Neural progenitor cell (in vitro differentiated cells): ENCODE results near the gene SATB2. TPM values are rescaled to one million over a fixed set of nuclear protein-coding genes. Genes with fewer than 3 reads are reported as not detected.

ENCODE experiments used
- DNase-seq: peaks from one replicate; pipeline ENCODE4 v3.0.0-alpha.2; 2016; ENCODE audit warnings: low spot score
- H2AFZ ChIP-seq: fragments of 200-600 bp; sonication (generic); replicated peaks from 2 replicates; pipeline ENCODE4 v1.6.1; 2016; ENCODE audit warnings: antibody characterized with exemption
- H3F3A ChIP-seq: fragments of 200-600 bp; sonication (generic); 2 replicates; pipeline ENCODE4 v1.6.1; 2016; ENCODE audit warnings: antibody characterized with exemption, low read depth
- H3K27ac ChIP-seq: fragments of 200-600 bp; sonication (generic); 2 replicates; pipeline ENCODE4 v1.5.1; 2016; ENCODE audit warnings: mild to moderate bottlenecking
- H3K27me3 ChIP-seq: fragments of 200-600 bp; sonication (generic); 2 replicates; pipeline ENCODE4 v1.6.1; 2016; ENCODE audit warnings: mild to moderate bottlenecking, moderate library complexity
- H3K36me3 ChIP-seq: fragments of 200-600 bp; sonication (generic); 2 replicates; pipeline ENCODE4 v1.5.1; 2016
- H3K4me1 ChIP-seq: fragments of 200-600 bp; sonication (generic); 2 replicates; pipeline ENCODE4 v1.6.1; 2016; ENCODE audit warnings: mixed run types
- H3K4me2 ChIP-seq: fragments of 200-600 bp; sonication (generic); 2 replicates; pipeline ENCODE4 v1.6.1; 2016
- H3K4me3 ChIP-seq: fragments of 200-600 bp; sonication (generic); 2 replicates; pipeline ENCODE4 v1.5.1; 2016
- H3K79me2 ChIP-seq: fragments of 200-600 bp; sonication (generic); 2 replicates; pipeline ENCODE4 v1.6.1; 2016; ENCODE audit warnings: low read depth
- H3K9ac ChIP-seq: fragments of 200-600 bp; sonication (generic); 2 replicates; pipeline ENCODE4 v1.6.1; 2016
- H3K9me3 ChIP-seq: fragments of 200-600 bp; sonication (generic); 2 replicates; pipeline ENCODE4 v1.5.1; 2016; ENCODE audit warnings: low read depth
- H4K20me1 ChIP-seq: fragments of 200-600 bp; sonication (generic); 2 replicates; pipeline ENCODE4 v1.6.1; 2016; ENCODE audit warnings: low read depth
- H3K27ac Mint-ChIP-seq: 3 replicates; pipeline ENCODE4 v1.8.0; 2021; ENCODE audit warnings: mixed read lengths
- H3K27me3 Mint-ChIP-seq: 2 replicates; pipeline ENCODE4 v1.8.0; 2022; ENCODE audit warnings: low read depth, mild to moderate bottlenecking, inconsistent platforms, moderate library complexity, mixed read lengths; ENCODE audit not compliant: insufficient read depth
- H3K36me3 Mint-ChIP-seq: 3 replicates; pipeline ENCODE4 v1.8.0; 2021; ENCODE audit warnings: mixed read lengths
- H3K4me1 Mint-ChIP-seq: 3 replicates; pipeline ENCODE4 v1.8.0; 2021; ENCODE audit warnings: mixed read lengths
- H3K4me3 Mint-ChIP-seq: 3 replicates; pipeline ENCODE4 v1.8.0; 2021; ENCODE audit warnings: mild to moderate bottlenecking, moderate library complexity, mixed read lengths
- H3K9me3 Mint-ChIP-seq: 3 replicates; pipeline ENCODE4 v1.8.0; 2020; ENCODE audit warnings: mixed read lengths
- CTCF ChIP-seq: fragments of 200-600 bp; sonication (generic); IDR thresholded peaks from 2 replicates; pipeline ENCODE4 v1.5.1; 2017; ENCODE audit warnings: antibody characterized with exemption, mild to moderate bottlenecking
- EZH2 ChIP-seq: fragments of 200-600 bp; sonication (generic); IDR thresholded peaks from 2 replicates; pipeline ENCODE4 v1.6.1; 2017; ENCODE audit warnings: antibody characterized with exemption, mild to moderate bottlenecking, moderate library complexity
- EZH2phosphoT487 ChIP-seq: fragments of 200-600 bp; sonication (generic); IDR thresholded peaks from 2 replicates; pipeline ENCODE4 v1.6.1; 2017; ENCODE audit warnings: antibody characterized with exemption
- total RNA-seq: library from RNA; depleted of rRNA; stranded (reverse); fragments of >200 nt; gene quantifications from 2 replicates; pipeline ENCODE4 v1.2.3, GENCODE V29; 2015; ENCODE audit warnings: low replicate concordance

The SATB2 gene
- total RNA-seq, 1 donor from 2014 or later: 3.7 TPM

DNA sequence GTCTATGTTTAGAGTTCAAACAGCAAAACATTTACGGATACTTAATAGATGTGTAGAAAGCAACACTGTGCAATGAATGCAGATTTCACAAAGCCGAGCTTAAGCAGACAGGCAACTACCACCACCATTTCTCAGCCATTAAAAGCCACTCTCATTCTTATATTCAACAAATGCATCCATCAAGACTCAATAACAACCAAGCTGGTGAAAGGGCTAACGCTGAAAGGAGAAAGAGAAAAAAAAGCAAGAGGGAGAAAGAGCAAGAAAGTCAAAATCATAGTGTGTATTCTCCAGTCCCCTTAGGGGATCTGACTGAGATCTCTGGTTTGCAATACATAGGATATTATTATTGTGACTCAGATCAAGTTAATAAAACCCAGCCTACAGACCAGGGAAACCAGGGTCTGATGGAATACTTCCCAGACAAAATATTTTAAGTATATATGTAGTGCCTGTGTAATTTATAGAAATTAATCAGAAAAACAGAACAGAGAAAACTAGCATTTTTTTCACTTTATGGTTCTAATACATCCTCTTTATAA lies 14.1 kb downstream of the SATB2 start:
- no peak overlapping the region for H3K4me2 ChIP-seq
- H3K9me3 Mint-ChIP-seq: no peaks in the 10 kb centered on the region
- TF ChIP-seq CTCF (no peak), EZH2phosphoT487 (no peak), EZH2 (no peak)

DNA sequence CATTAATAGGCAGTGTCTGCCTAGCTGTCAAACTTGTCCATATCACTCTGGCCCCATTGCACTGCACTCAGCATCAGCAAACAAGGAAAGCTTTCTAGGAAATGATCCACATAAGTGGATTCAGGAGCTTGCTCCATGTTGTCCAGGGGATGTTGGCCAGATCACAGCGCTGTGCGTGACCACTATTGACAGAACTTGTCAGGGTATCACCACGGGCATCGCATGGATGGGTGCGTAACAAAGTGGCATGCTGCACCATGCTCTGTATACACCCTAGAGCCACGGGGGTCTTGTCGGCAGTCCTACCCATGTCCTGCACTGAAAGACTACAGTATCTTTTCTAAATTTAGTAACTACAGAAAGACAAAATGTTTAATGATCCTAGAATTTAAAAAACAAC lies 15.6 kb downstream of the SATB2 start:
- no peak overlapping the region for H3K4me3 ChIP-seq
- no peak for TF ChIP-seq EZH2
- no peak for TF ChIP-seq CTCF
- TF ChIP-seq EZH2phosphoT487: no peak
- Mint-ChIP-seq H3K9me3 (no peaks in the 10 kb centered on the region), H3K4me3 (no peak overlapping the region), H3K27ac (no peak overlapping the region), H3K36me3 (no peaks in the 10 kb centered on the region), H3K27me3 (no peaks in the 10 kb centered on the region), H3K4me1 (peaks cover 2% of the 10 kb centered on the region)
- no peaks in the 10 kb centered on the region for H3K9me3 ChIP-seq
- peaks cover 13% of the 10 kb centered on the region for H3K4me1 ChIP-seq
- no peak overlapping the region for H3K4me2 ChIP-seq
- no peak overlapping the region for H2AFZ ChIP-seq
- no peaks in the 10 kb centered on the region for H3K36me3 ChIP-seq
- no peaks in the 10 kb centered on the region for H3K27me3 ChIP-seq
- H3K79me2 ChIP-seq: no peaks in the 10 kb centered on the region
- no peak for DNase-seq
- H4K20me1 ChIP-seq: no peaks in the 10 kb centered on the region
- no peak overlapping the region for H3K9ac ChIP-seq
- H3K27ac ChIP-seq: no peak overlapping the region
- H3F3A ChIP-seq: peaks cover 13% of the 10 kb centered on the region

More for the DNA sequence above, 14.1 kb downstream of the SATB2 start:
- no peaks in the 10 kb centered on the region for H3K79me2 ChIP-seq
- no peaks in the 10 kb centered on the region for H3K36me3 Mint-ChIP-seq
- DNase-seq: no peak
- no peak overlapping the region for H3K27ac Mint-ChIP-seq
- no peak overlapping the region for H3K9ac ChIP-seq
- no peaks in the 10 kb centered on the region for H3K36me3 ChIP-seq
- H2AFZ ChIP-seq: no peak overlapping the region
- H3K27me3 ChIP-seq: no peaks in the 10 kb centered on the region
- no peaks in the 10 kb centered on the region for H3K27me3 Mint-ChIP-seq
- H3K4me3 ChIP-seq: no peak overlapping the region
- peaks cover 2% of the 10 kb centered on the region for H3K4me1 Mint-ChIP-seq
- H3F3A ChIP-seq: peaks cover 10% of the 10 kb centered on the region
- H4K20me1 ChIP-seq: no peaks in the 10 kb centered on the region
- peaks cover 12% of the 10 kb centered on the region for H3K4me1 ChIP-seq
- H3K9me3 ChIP-seq: no peaks in the 10 kb centered on the region
- no peak overlapping the region for H3K27ac ChIP-seq
- H3K4me3 Mint-ChIP-seq: no peak overlapping the region

DNA sequence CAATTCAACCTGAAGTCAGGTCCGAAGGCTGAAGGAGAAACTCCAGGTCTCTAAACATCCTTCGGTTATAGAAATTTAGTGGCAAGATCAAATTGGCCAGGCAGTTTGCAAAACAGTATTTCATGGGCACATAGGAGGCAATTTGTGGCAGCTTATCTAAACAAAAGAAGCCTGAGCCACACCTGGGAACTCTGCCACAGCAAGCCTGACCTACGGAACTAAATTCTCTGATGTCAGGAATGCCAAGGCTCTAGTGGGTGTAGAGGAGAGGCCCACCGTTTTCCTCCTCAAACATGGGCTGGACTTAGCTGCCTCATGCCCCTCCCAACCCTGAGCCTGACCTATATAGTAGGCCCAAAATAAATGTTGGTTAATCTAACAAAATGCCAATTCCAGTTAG lies 16.0 kb downstream of the SATB2 start:
- H3K9me3 Mint-ChIP-seq: no peaks in the 10 kb centered on the region
- Histone ChIP-seq H3F3A (peaks cover 13% of the 10 kb centered on the region), H3K27ac (no peak overlapping the region), H3K36me3 (no peaks in the 10 kb centered on the region), H3K4me3 (no peak overlapping the region), H3K9me3 (no peaks in the 10 kb centered on the region), H4K20me1 (no peaks in the 10 kb centered on the region), H3K4me1 (peaks cover 13% of the 10 kb centered on the region), H3K4me2 (no peak overlapping the region), H3K79me2 (no peaks in the 10 kb centered on the region), H3K27me3 (no peaks in the 10 kb centered on the region), H2AFZ (no peak overlapping the region), H3K9ac (no peak overlapping the region)
- no peaks in the 10 kb centered on the region for H3K36me3 Mint-ChIP-seq
- DNase-seq: no peak
- TF ChIP-seq EZH2phosphoT487: no peak
- H3K27me3 Mint-ChIP-seq: no peaks in the 10 kb centered on the region
- H3K27ac Mint-ChIP-seq: no peak overlapping the region
- H3K4me3 Mint-ChIP-seq: no peak overlapping the region
- H3K4me1 Mint-ChIP-seq: peaks cover 2% of the 10 kb centered on the region

DNA sequence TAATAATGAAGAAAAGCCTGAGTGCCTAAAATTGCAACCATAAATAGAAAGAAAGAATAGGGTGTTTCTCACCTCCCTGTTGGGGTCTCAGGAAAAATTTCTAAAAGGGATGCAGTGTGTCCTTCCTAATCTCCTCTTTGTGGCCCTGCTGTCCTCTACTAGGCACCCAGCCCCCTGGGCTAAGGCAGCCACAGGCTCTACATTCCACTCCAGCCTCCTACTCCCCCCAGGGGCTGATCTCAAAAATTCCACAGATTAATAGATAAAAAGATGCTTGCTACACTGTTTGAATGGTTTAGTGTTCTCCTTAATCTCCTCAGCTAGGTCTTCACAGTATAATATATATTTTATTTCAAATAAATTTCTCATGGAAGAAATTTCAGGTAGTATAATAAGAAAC lies 17.6 kb downstream of the SATB2 start:
- Mint-ChIP-seq H3K9me3 (no peaks in the 10 kb centered on the region), H3K36me3 (no peaks in the 10 kb centered on the region), H3K27ac (no peak overlapping the region), H3K4me3 (no peak overlapping the region), H3K4me1 (peaks cover 2% of the 10 kb centered on the region), H3K27me3 (no peaks in the 10 kb centered on the region)
- no peak for DNase-seq
- Histone ChIP-seq H3K4me3 (no peak overlapping the region), H3K36me3 (no peaks in the 10 kb centered on the region), H3K27me3 (no peaks in the 10 kb centered on the region), H3K79me2 (no peaks in the 10 kb centered on the region), H3K9me3 (no peaks in the 10 kb centered on the region), H3K9ac (no peak overlapping the region), H2AFZ (no peak overlapping the region), H3K4me1 (peaks cover 13% of the 10 kb centered on the region), H4K20me1 (no peaks in the 10 kb centered on the region), H3F3A (peaks cover 13% of the 10 kb centered on the region), H3K4me2 (no peak overlapping the region), H3K27ac (no peak overlapping the region)
- TF ChIP-seq CTCF (no peak), EZH2phosphoT487 (no peak), EZH2 (no peak)
